ENCODE data around the gene RPL10A.
"Not testable (repeated sequence)": the region's sequence is repeated elsewhere in the genome, so short reads cannot be mapped to it uniquely, and the experiment has no call there.

The RPL10A gene

GRCh38 chr6:35435074-35435837, 32.9 kb upstream of the RPL10A start:
- no peaks in the 10 kb centered on the region for H3K27me3 ChIP-seq (ENCODE audit: control insufficient read depth, insufficient read depth, low read length)

GRCh38 chr6:35436071-35436857, 31.9 kb upstream of the RPL10A start:
- Histone ChIP-seq H3K9me3 (ENCODE audit: control insufficient read depth, insufficient read depth, low read length) (no peaks in the 10 kb centered on the region), H3K27me3 (ENCODE audit: control insufficient read depth, insufficient read depth, low read length) (no peaks in the 10 kb centered on the region), H3K36me3 (ENCODE audit: control insufficient read depth, insufficient read depth, low read length) (no peaks in the 10 kb centered on the region), H3K4me3 (ENCODE audit: low read depth, low read length) (no peak overlapping the region), H3K4me1 (ENCODE audit: control insufficient read depth, insufficient read depth, low read length) (peaks cover 2% of the 10 kb centered on the region), H3K9ac (ENCODE audit: low read depth, low read length) (no peak overlapping the region)

More at GRCh38 chr6:35435074-35435837, 32.9 kb upstream of the RPL10A start:
- no peak overlapping the region for H3K9ac ChIP-seq (ENCODE audit: low read depth, low read length)
- no peaks in the 10 kb centered on the region for H3K9me3 ChIP-seq (ENCODE audit: control insufficient read depth, insufficient read depth, low read length)
- no peak overlapping the region for H3K4me3 ChIP-seq (ENCODE audit: low read depth, low read length)
- H3K36me3 ChIP-seq (ENCODE audit: control insufficient read depth, insufficient read depth, low read length), result no peaks in the 10 kb centered on the region
- H3K4me1 ChIP-seq (ENCODE audit: control insufficient read depth, insufficient read depth, low read length), result peaks cover 2% of the 10 kb centered on the region

GRCh38 chr6:35438378-35439065, 29.7 kb upstream of the RPL10A start:
- H3K9me3 ChIP-seq (ENCODE audit: control insufficient read depth, insufficient read depth, low read length); H3K4me3 ChIP-seq (ENCODE audit: low read depth, low read length); H3K36me3 ChIP-seq (ENCODE audit: control insufficient read depth, insufficient read depth, low read length); H3K27me3 ChIP-seq (ENCODE audit: control insufficient read depth, insufficient read depth, low read length); H3K4me1 ChIP-seq (ENCODE audit: control insufficient read depth, insufficient read depth, low read length); H3K9ac ChIP-seq (ENCODE audit: low read depth, low read length): not testable (repeated sequence)

GRCh38 chr6:35439308-35439707, 28.9 kb upstream of the RPL10A start:
- Histone ChIP-seq H3K4me1 (ENCODE audit: control insufficient read depth, insufficient read depth, low read length) (peaks cover 2% of the 10 kb centered on the region), H3K4me3 (ENCODE audit: low read depth, low read length) (no peak overlapping the region), H3K9ac (ENCODE audit: low read depth, low read length) (no peak overlapping the region), H3K27me3 (ENCODE audit: control insufficient read depth, insufficient read depth, low read length) (no peaks in the 10 kb centered on the region), H3K9me3 (ENCODE audit: control insufficient read depth, insufficient read depth, low read length) (no peaks in the 10 kb centered on the region), H3K36me3 (ENCODE audit: control insufficient read depth, insufficient read depth, low read length) (no peaks in the 10 kb centered on the region)

- Histone ChIP-seq H3K36me3 (ENCODE audit: control insufficient read depth, insufficient read depth, low read length) (no peaks in the 10 kb centered on the region), H3K9me3 (ENCODE audit: control insufficient read depth, insufficient read depth, low read length) (no peaks in the 10 kb centered on the region)
Observed at GRCh38 chr6:35441205-35441604, 27.0 kb upstream of the RPL10A start.

GRCh38 chr6:35441642-35442041, 26.6 kb upstream of the RPL10A start:
- Histone ChIP-seq H3K9me3 (ENCODE audit: control insufficient read depth, insufficient read depth, low read length) (no peaks in the 10 kb centered on the region), H3K4me1 (ENCODE audit: control insufficient read depth, insufficient read depth, low read length) (no peaks in the 10 kb centered on the region), H3K36me3 (ENCODE audit: control insufficient read depth, insufficient read depth, low read length) (no peaks in the 10 kb centered on the region), H3K27me3 (ENCODE audit: control insufficient read depth, insufficient read depth, low read length) (no peaks in the 10 kb centered on the region), H3K9ac (ENCODE audit: low read depth, low read length) (no peak overlapping the region), H3K4me3 (ENCODE audit: low read depth, low read length) (no peak overlapping the region)

More at GRCh38 chr6:35441205-35441604, 27.0 kb upstream of the RPL10A start:
- H3K27me3 ChIP-seq (ENCODE audit: control insufficient read depth, insufficient read depth, low read length), result no peaks in the 10 kb centered on the region
- H3K4me1 ChIP-seq (ENCODE audit: control insufficient read depth, insufficient read depth, low read length), result no peaks in the 10 kb centered on the region
- no peak overlapping the region for H3K9ac ChIP-seq (ENCODE audit: low read depth, low read length)
- no peak overlapping the region for H3K4me3 ChIP-seq (ENCODE audit: low read depth, low read length)

GRCh38 chr6:35442693-35443092, 25.5 kb upstream of the RPL10A start:
- no peaks in the 10 kb centered on the region for H3K9me3 ChIP-seq (ENCODE audit: control insufficient read depth, insufficient read depth, low read length)
- no peaks in the 10 kb centered on the region for H3K27me3 ChIP-seq (ENCODE audit: control insufficient read depth, insufficient read depth, low read length)
- H3K9ac ChIP-seq (ENCODE audit: low read depth, low read length), result no peak overlapping the region
- no peaks in the 10 kb centered on the region for H3K36me3 ChIP-seq (ENCODE audit: control insufficient read depth, insufficient read depth, low read length)
- H3K4me1 ChIP-seq (ENCODE audit: control insufficient read depth, insufficient read depth, low read length), result no peaks in the 10 kb centered on the region
- no peak overlapping the region for H3K4me3 ChIP-seq (ENCODE audit: low read depth, low read length)

GRCh38 chr6:35443341-35444030, 24.7 kb upstream of the RPL10A start:
- no peaks in the 10 kb centered on the region for H3K36me3 ChIP-seq (ENCODE audit: control insufficient read depth, insufficient read depth, low read length)
- no peaks in the 10 kb centered on the region for H3K4me1 ChIP-seq (ENCODE audit: control insufficient read depth, insufficient read depth, low read length)
- no peak overlapping the region for H3K4me3 ChIP-seq (ENCODE audit: low read depth, low read length)
- H3K9ac ChIP-seq (ENCODE audit: low read depth, low read length), result no peak overlapping the region
- no peaks in the 10 kb centered on the region for H3K9me3 ChIP-seq (ENCODE audit: control insufficient read depth, insufficient read depth, low read length)
- H3K27me3 ChIP-seq (ENCODE audit: control insufficient read depth, insufficient read depth, low read length), result no peaks in the 10 kb centered on the region

GRCh38 chr6:35445691-35446090, 22.5 kb upstream of the RPL10A start:
- Histone ChIP-seq H3K4me3 (ENCODE audit: low read depth, low read length) (no peak overlapping the region), H3K36me3 (ENCODE audit: control insufficient read depth, insufficient read depth, low read length) (no peaks in the 10 kb centered on the region), H3K9ac (ENCODE audit: low read depth, low read length) (no peak overlapping the region), H3K9me3 (ENCODE audit: control insufficient read depth, insufficient read depth, low read length) (no peaks in the 10 kb centered on the region), H3K4me1 (ENCODE audit: control insufficient read depth, insufficient read depth, low read length) (no peaks in the 10 kb centered on the region), H3K27me3 (ENCODE audit: control insufficient read depth, insufficient read depth, low read length) (no peaks in the 10 kb centered on the region)

- Histone ChIP-seq H3K9ac (ENCODE audit: low read depth, low read length) (no peak overlapping the region), H3K9me3 (ENCODE audit: control insufficient read depth, insufficient read depth, low read length) (no peaks in the 10 kb centered on the region), H3K4me3 (ENCODE audit: low read depth, low read length) (no peak overlapping the region), H3K4me1 (ENCODE audit: control insufficient read depth, insufficient read depth, low read length) (peaks cover 5% of the 10 kb centered on the region), H3K36me3 (ENCODE audit: control insufficient read depth, insufficient read depth, low read length) (no peaks in the 10 kb centered on the region), H3K27me3 (ENCODE audit: control insufficient read depth, insufficient read depth, low read length) (peaks cover 6% of the 10 kb centered on the region)
Observed at GRCh38 chr6:35448191-35448590, 20.0 kb upstream of the RPL10A start.

GRCh38 chr6:35449287-35449881, 18.8 kb upstream of the RPL10A start:
- Histone ChIP-seq H3K4me1 (ENCODE audit: control insufficient read depth, insufficient read depth, low read length) (peaks cover 7% of the 10 kb centered on the region), H3K27me3 (ENCODE audit: control insufficient read depth, insufficient read depth, low read length) (peaks cover 6% of the 10 kb centered on the region), H3K9me3 (ENCODE audit: control insufficient read depth, insufficient read depth, low read length) (no peaks in the 10 kb centered on the region), H3K36me3 (ENCODE audit: control insufficient read depth, insufficient read depth, low read length) (no peaks in the 10 kb centered on the region), H3K4me3 (ENCODE audit: low read depth, low read length) (no peak overlapping the region), H3K9ac (ENCODE audit: low read depth, low read length) (no peak overlapping the region)
